MM.1S (cell line): ENCODE measurements around the gene BTN3A1.
A peak's percentile ranks its signal among the peaks of the same experiment; 100 is the strongest.

Experiments
- DNase-seq: peaks from one replicate; pipeline ENCODE4 v3.0.0-alpha.2; 2015
- H2AFZ ChIP-seq: fragments of 300-600 bp; sonication (generic); 2 replicates; pipeline ENCODE4 v1.6.0; 2016; ENCODE audit warnings: antibody characterized with exemption, low read length
- H3F3A ChIP-seq: fragments of 300-600 bp; sonication (generic); 2 replicates; pipeline ENCODE4 v1.6.1; 2016; ENCODE audit warnings: mild to moderate bottlenecking, antibody characterized with exemption, low read length, moderate library complexity, mixed read lengths; ENCODE audit not compliant: insufficient read depth
- H3K27ac ChIP-seq: fragments of 300-600 bp; sonication (generic); 2 replicates; pipeline ENCODE4 v1.5.1; 2016; ENCODE audit warnings: mild to moderate bottlenecking, low read length
- H3K27me3 ChIP-seq: fragments of 300-600 bp; sonication (generic); replicated peaks from 2 replicates; pipeline ENCODE4 v1.6.0; 2016; ENCODE audit warnings: low read length; ENCODE audit not compliant: insufficient read depth
- H3K36me3 ChIP-seq: fragments of 300-600 bp; sonication (generic); replicated peaks from 2 replicates; pipeline ENCODE4 v1.6.1; 2016; ENCODE audit warnings: mild to moderate bottlenecking, low read length, mixed read lengths; ENCODE audit not compliant: insufficient read depth
- H3K4me1 ChIP-seq: fragments of 300-600 bp; sonication (generic); 2 replicates; pipeline ENCODE4 v1.6.1; 2016; ENCODE audit warnings: low read length, mixed read lengths
- H3K4me2 ChIP-seq: fragments of 300-600 bp; sonication (generic); 2 replicates; pipeline ENCODE4 v1.6.0; 2016; ENCODE audit warnings: low read depth, low read length
- H3K4me3 ChIP-seq: fragments of 300-600 bp; sonication (generic); 2 replicates; pipeline ENCODE4 v1.5.1; 2016; ENCODE audit warnings: low read length, mixed read lengths
- H3K79me2 ChIP-seq: fragments of 300-600 bp; sonication (generic); 2 replicates; pipeline ENCODE4 v1.6.1; 2016; ENCODE audit warnings: mixed run types, low read length, mixed read lengths
- H3K9ac ChIP-seq: fragments of 300-600 bp; sonication (generic); 2 replicates; pipeline ENCODE4 v1.6.1; 2016; ENCODE audit warnings: low read length, mixed read lengths
- H3K9me2 ChIP-seq: fragments of 300-600 bp; sonication (generic); replicated peaks from 2 replicates; pipeline ENCODE4 v1.6.1; 2016; ENCODE audit warnings: mild to moderate bottlenecking, low read length, mixed read lengths; ENCODE audit not compliant: insufficient read depth
- H3K9me3 ChIP-seq: fragments of 300-600 bp; sonication (generic); replicated peaks from 2 replicates; pipeline ENCODE4 v1.6.1; 2016; ENCODE audit warnings: mild to moderate bottlenecking, low read length, mixed read lengths; ENCODE audit not compliant: insufficient read depth
- H4K20me1 ChIP-seq: fragments of 300-600 bp; sonication (generic); 2 replicates; pipeline ENCODE4 v1.6.1; 2016; ENCODE audit warnings: mild to moderate bottlenecking, low read length, moderate library complexity, mixed read lengths; ENCODE audit not compliant: insufficient read depth
- CTCF ChIP-seq: fragments of 300-600 bp; sonication (generic); IDR thresholded peaks from 2 replicates; pipeline ENCODE4 v1.5.1; 2016; ENCODE audit warnings: antibody characterized with exemption, low read length, mixed read lengths
- EZH2 ChIP-seq: fragments of 300-600 bp; sonication (generic); optimal IDR thresholded peaks from 2 replicates; pipeline ENCODE3; 2017; ENCODE audit warnings: low read depth, mild to moderate bottlenecking, antibody characterized with exemption, low read length, mixed read lengths
- EZH2phosphoT487 ChIP-seq: fragments of 300-600 bp; sonication (generic); IDR thresholded peaks from 2 replicates; pipeline ENCODE4 v1.6.1; 2018; ENCODE audit warnings: antibody characterized with exemption, low read length

BTN3A1 gene

DNA sequence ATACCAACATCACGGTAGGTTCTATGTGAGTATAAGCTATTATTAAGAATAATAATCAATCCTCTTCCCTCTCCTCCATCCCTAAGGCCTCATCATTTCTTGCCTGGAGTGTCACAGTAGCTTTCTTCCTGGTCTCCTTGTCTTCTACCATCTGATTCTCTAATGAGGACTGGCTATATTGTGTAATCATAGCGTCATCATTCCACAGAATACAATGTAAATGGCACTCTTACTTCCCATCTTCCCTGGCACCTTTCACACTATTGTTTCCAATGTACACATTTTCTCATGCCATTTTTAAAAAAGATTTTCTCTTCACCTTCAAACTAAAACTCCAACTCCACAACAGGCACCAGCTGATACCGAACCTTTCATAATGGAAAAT is 39.2 kb upstream of the BTN3A1 start:
- Histone ChIP-seq H2AFZ (no peak overlapping the region), H3K9me3 (no peaks in the 10 kb centered on the region), H3K27me3 (no peaks in the 10 kb centered on the region), H3K79me2 (peaks cover 30% of the 10 kb centered on the region), H3K4me1 (peaks cover 67% of the 10 kb centered on the region), H3K4me3 (no peak overlapping the region), H3K9ac (no peak overlapping the region), H3F3A (peaks cover 77% of the 10 kb centered on the region), H3K27ac (peak overlapping the region; percentile 100), H3K9me2 (no peaks in the 10 kb centered on the region), H3K4me2 (peak overlapping the region; percentile 77; the same call in 1 of the 2 replicates), H3K36me3 (no peaks in the 10 kb centered on the region), H4K20me1 (no peaks in the 10 kb centered on the region)
- no peak for TF ChIP-seq EZH2
- TF ChIP-seq EZH2phosphoT487 = no peak
- TF ChIP-seq CTCF = no peak
- no peak for DNase-seq

DNA sequence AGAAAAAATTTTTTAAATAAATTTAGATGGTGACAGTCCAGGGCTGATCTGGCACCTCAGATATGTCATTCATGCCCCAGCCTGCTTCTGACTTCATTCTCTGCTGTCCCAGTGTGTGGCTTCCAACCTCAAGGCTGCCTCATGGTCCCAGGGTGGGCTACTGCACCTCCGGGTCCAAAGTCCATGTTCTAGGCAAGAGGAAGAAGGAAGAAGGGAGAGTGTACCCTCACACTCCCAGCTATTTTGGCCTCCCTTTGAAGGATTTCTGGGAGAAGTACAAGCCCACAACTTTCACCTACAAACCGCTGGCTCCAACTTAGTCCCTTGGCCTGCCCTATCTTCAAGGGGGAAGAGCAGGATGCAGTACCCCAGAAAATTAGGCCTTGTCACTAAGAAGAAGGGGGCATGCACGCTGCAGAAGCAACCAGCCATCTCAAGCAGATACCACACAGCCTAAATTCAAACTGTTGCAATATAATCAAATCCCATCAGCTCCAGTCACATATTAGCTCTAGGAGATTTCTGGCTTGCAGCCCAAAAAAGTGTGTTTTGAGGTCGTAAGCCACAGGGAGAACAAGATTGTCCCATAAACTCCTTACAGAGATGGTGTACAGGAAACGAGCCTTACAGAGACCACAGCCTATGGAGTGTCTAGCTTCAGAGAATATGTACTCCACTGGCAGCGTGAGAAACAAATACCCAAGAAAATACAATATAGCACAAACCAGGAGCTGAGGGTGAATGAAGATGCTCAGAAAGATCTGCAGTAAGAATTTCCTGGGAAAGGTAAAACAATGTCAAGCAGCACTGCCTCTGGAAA is 38.0 kb upstream of the BTN3A1 start:
- Histone ChIP-seq H3F3A (peaks cover 66% of the 10 kb centered on the region), H3K4me2 (peak overlapping the region; percentile 84), H3K27ac (peak overlapping the region; percentile 95), H3K36me3 (no peaks in the 10 kb centered on the region), H3K4me3 (peak overlapping the region; percentile 79), H3K4me1 (peaks cover 62% of the 10 kb centered on the region), H3K79me2 (peaks cover 32% of the 10 kb centered on the region), H3K27me3 (no peaks in the 10 kb centered on the region), H3K9me3 (no peaks in the 10 kb centered on the region), H4K20me1 (no peaks in the 10 kb centered on the region), H3K9me2 (no peaks in the 10 kb centered on the region), H2AFZ (0 out of 2 replicates have a peak overlapping the region, but pooled peaks have one; percentile 25), H3K9ac (peak overlapping the region; percentile 92)
- DNase-seq = no peak
- TF ChIP-seq CTCF (no peak), EZH2phosphoT487 (no peak), EZH2 (no peak)

DNA sequence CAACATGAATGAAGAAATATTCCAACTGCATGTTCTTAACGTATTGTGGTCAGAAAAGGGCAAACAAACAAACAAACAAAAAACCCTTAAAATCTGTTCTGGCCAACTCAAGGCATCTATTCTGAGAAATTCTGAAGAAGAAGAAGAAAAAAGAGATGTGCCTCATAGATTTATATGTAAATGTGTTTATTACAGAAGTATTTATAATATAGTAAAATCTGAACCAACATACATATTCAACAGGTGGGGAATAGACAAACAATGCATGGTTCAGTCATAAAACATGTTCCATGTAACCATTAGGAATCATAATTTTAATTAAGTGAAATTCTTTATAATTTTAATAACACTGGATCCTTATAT is 36.5 kb upstream of the BTN3A1 start:
- Histone ChIP-seq H3K9me3 (no peaks in the 10 kb centered on the region), H2AFZ (peak overlapping the region; percentile 30; the same call in 1 of the 2 replicates), H3K79me2 (peaks cover 40% of the 10 kb centered on the region), H3K4me2 (peak overlapping the region; percentile 84), H3K27ac (peak overlapping the region; percentile 95), H3K4me1 (peaks cover 61% of the 10 kb centered on the region), H3K4me3 (peak overlapping the region; percentile 79), H4K20me1 (no peaks in the 10 kb centered on the region), H3F3A (peaks cover 53% of the 10 kb centered on the region), H3K9me2 (no peaks in the 10 kb centered on the region), H3K36me3 (no peaks in the 10 kb centered on the region; the same call in 1 of the 2 replicates), H3K9ac (peak overlapping the region; percentile 92), H3K27me3 (no peaks in the 10 kb centered on the region)
- TF ChIP-seq EZH2 (no peak), EZH2phosphoT487 (no peak), CTCF (no peak)
- DNase-seq = no peak
